K562 (cell line): ENCODE measurements around the gene ARAP1. TPM values are rescaled to one million over a fixed set of nuclear protein-coding genes. Genes with fewer than 3 reads are reported as not detected.
A peak's percentile ranks its signal among the peaks of the same experiment; 100 is the strongest.

Source experiments
- CBX8 ChIP-seq: fragments of 200-600 bp; sonication (generic); IDR thresholded peaks from 2 replicates; pipeline ENCODE4 v1.6.1; 2012; ENCODE audit warnings: borderline replicate concordance, mixed run types, low read depth, mild to moderate bottlenecking, moderate library complexity, mixed read lengths, low read length, control low read depth, inconsistent platforms; ENCODE audit not compliant: poor library complexity, severe bottlenecking; ENCODE audit errors: extremely low read depth
- CHD7 ChIP-seq: fragments of 200-600 bp; sonication (generic); IDR thresholded peaks from one replicate; pipeline ENCODE4 v1.6.1; 2012; ENCODE audit warnings: mild to moderate bottlenecking, low read depth, low read length, inconsistent platforms
- CTCFL ChIP-seq: IDR thresholded peaks from 2 replicates; pipeline ENCODE4 v1.6.1; 2011; ENCODE audit warnings: borderline replicate concordance, low read depth, mild to moderate bottlenecking, moderate library complexity, low read length; ENCODE audit not compliant: insufficient read depth, poor library complexity, severe bottlenecking
- DDX20 ChIP-seq: fragments of 450-650 bp; IDR thresholded peaks from 2 replicates; pipeline ENCODE4 v1.6.1; 2016; ENCODE audit warnings: missing genetic modification characterization, low read depth, mild to moderate bottlenecking, missing compliant biosample characterization, moderate library complexity
- DNMT1 ChIP-seq: fragments of 450-650 bp; IDR thresholded peaks from 2 replicates; pipeline ENCODE4 v1.6.1; 2016; ENCODE audit warnings: antibody characterized with exemption, mild to moderate bottlenecking
- ETV1 ChIP-seq: fragments of 450-650 bp; conservative IDR thresholded peaks from 2 replicates; pipeline ENCODE4 v1.6.1; 2016; ENCODE audit warnings: missing genetic modification characterization, control low read depth, low read depth, missing compliant biosample characterization
- FOXJ2 ChIP-seq: fragments of 200-800 bp; sonication (Bioruptor generic); IDR thresholded peaks from 2 replicates; pipeline ENCODE4 v1.6.1; 2016; ENCODE audit warnings: missing genetic modification characterization, missing compliant biosample characterization
- FOXM1 ChIP-seq, 2 experiments: fragments of 450-650 bp in 1 of 2; sonication (generic) in 1 of 2; formaldehyde crosslinking in 1 of 2; IDR thresholded peaks; 2 replicates each; pipeline versions ENCODE4 v1.6.1 to v1.9.0; 2017 to 2022; ENCODE audit warnings: low read depth in 2 of 2, mild to moderate bottlenecking in 2 of 2, missing genetic modification reagents in 1 of 2, moderate library complexity in 1 of 2
- KDM1A ChIP-seq, 2 experiments: fragments of 450-650 bp; IDR thresholded peaks; 2 replicates each; pipeline ENCODE4 v1.6.1; 2016; ENCODE audit warnings: mild to moderate bottlenecking in 2 of 2
- MYC ChIP-seq, 2 experiments: fragments of 250-450 bp in 1 of 2; sonication (Bioruptor Pico) in 1 of 2; IDR thresholded peaks; 2 replicates each; pipeline versions ENCODE4 v1.5.1 to v1.6.1; 2012 to 2021; ENCODE audit warnings: low read depth in 2 of 2, borderline replicate concordance in 1 of 2, improper control_type of control experiment in 1 of 2, low read length in 1 of 2, mild to moderate bottlenecking in 1 of 2, moderate library complexity in 1 of 2
- PPARD ChIP-seq: fragments of 250-450 bp; sonication (Bioruptor Pico); IDR thresholded peaks from 2 replicates; pipeline ENCODE4 v1.8.0; 2022; ENCODE audit warnings: inconsistent platforms, mild to moderate bottlenecking, moderate library complexity
- PTRF ChIP-seq: fragments of 450-650 bp; IDR thresholded peaks from 2 replicates; pipeline ENCODE4 v1.6.1; 2016; ENCODE audit warnings: mild to moderate bottlenecking, missing genetic modification characterization, missing compliant biosample characterization
- SMAD3 ChIP-seq: fragments of 450-650 bp; formaldehyde crosslinking; conservative IDR thresholded peaks from 2 replicates; pipeline ENCODE4 v1.4.0; 2020; ENCODE audit warnings: mild to moderate bottlenecking
- polyA plus RNA-seq, 8 experiments: library from polyadenylated mRNA; depleted of rRNA in 4 of 8; stranded (reverse) in 5 of 8; unstranded in 3 of 8; fragments of >200 nt; fragmentation: Nextera tagmentation in 2 of 8; fragmentation: Illumina TruSeq in 1 of 8; extraction: Ambion mirVana in 2 of 8; extraction: Trizol in 1 of 8; gene quantifications; 2 replicates each; pipeline versions ENCODE4 v1.2.1 to v1.2.3, GENCODE V29; 2011 to 2014; ENCODE audit warnings: inconsistent platforms in 1 of 8, missing spikeins in 1 of 8
- total RNA-seq, 7 experiments: library from RNA; depleted of rRNA in 6 of 7; stranded (reverse); fragments of >200 nt in 6 of 7; fragmentation: Illumina TruSeq in 2 of 7; extraction: Trizol in 2 of 7; gene quantifications; 2 replicates each; pipeline versions ENCODE4 v1.2.1 to v1.2.3, GENCODE V29; 2011 to 2021; ENCODE audit warnings: low replicate concordance in 1 of 7

Gene ARAP1
- total and polyA plus RNA-seq, 9 of the 15 experiments (the other 6 are each of a cell fraction or from before 2014, with no cell fraction given): 0.23 to 67.0 (median 24.6) TPM

- TF ChIP-seq PTRF (tag) (no peak), CBX8 (no peak), SMAD3 (CRISPR knock-in tag) (no peak), FOXM1 (IDR thresholded peaks at IDR 0.05; ENCODE audit: low read depth) (no peak), FOXM1 (CRISPR knock-in tag; IDR thresholded peaks at IDR 0.05; ENCODE audit: low read depth) (no peak), DDX20 (tag) (no peak), CHD7 (no peak), CTCFL (no peak), FOXJ2 (tag) (no peak), KDM1A (IDR thresholded peaks at IDR 0.05) (peak; percentile 67 to 79; a peak in 3 of 4 replicates), DNMT1 (no peak), ETV1 (peak; percentile 48; the same call in 1 of the 2 replicates), MYC (IDR thresholded peaks at IDR 0.05; ENCODE audit: low read depth, low read length) (no peak), MYC (CRISPR knock-in tag; IDR thresholded peaks at IDR 0.05; ENCODE audit: borderline replicate concordance, low read depth) (no peak), PPARD (CRISPR knock-in tag) (no peak)
Measured at GRCh38 chr11:72735495-72736027, 16.6 kb downstream of the ARAP1 start (continued).
